ENCODE results near the gene NCOA3.

Gene NCOA3

DNA sequence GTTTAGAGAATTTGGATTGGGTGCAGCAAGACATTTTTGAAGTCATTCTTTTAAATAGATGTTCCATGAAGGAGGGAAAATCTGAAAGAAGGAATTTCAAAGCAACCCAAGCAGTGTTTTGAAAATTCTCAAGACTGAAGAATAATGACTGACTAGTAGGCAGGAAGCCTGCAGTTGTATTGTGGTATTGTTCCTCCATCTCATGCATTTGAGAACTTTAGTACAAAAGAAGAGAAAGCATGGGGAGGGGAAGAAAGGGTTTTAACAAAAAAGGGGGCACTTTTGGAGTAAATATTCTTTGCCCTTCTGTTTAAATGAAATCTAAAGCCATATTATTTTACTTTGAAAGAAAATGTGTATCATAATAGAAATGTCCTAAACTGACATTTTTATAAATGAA lies 6.6 kb downstream of the NCOA3 start:
- no peak for DNase-seq (ENCODE audit: low spot score)
- no peak for TF ChIP-seq CTCF (IDR thresholded peaks at IDR 0.05; ENCODE audit: extremely low read depth, insufficient read depth, missing control alignments)
- in situ Hi-C loops (cut with MboI; ENCODE audit: low pct_unique_long_range_greater_than_20kb, low sequenced_read_pairs, unreplicated experiment) = no loop called here

- no peak for DNase-seq (ENCODE audit: low spot score)
- TF ChIP-seq CTCF (IDR thresholded peaks at IDR 0.05; ENCODE audit: extremely low read depth, insufficient read depth, missing control alignments) = no peak
- in situ Hi-C loops (cut with MboI; ENCODE audit: low pct_unique_long_range_greater_than_20kb, low sequenced_read_pairs, unreplicated experiment) = no loop called here
These were observed 7.5 kb downstream of the NCOA3 start for GRCh38 chr20:47509104-47509661.

DNA sequence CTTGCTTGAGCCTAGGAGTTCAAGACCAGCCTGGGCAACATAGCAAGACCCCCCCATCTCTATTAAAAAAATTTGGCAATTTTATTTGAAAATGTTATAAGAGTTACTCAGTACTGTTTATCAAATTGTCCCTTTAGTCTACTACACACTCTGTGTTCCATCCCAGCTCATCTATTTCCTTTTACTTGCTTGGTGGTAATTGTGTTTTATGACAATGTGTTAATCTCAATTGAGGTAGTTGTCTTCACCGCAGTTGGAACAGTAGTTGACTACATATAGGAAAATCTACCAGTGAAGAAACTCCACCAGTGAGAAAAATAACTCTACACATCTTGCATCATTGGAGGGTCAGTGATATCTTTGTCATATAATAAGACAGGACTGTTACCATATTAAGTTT lies 8.0 kb downstream of the NCOA3 start:
- in situ Hi-C loops (cut with MboI; ENCODE audit: low pct_unique_long_range_greater_than_20kb, low sequenced_read_pairs, unreplicated experiment) = no loop called here
- no peak for TF ChIP-seq CTCF (IDR thresholded peaks at IDR 0.05; ENCODE audit: extremely low read depth, insufficient read depth, missing control alignments)
- no peak for DNase-seq (ENCODE audit: low spot score)

DNA sequence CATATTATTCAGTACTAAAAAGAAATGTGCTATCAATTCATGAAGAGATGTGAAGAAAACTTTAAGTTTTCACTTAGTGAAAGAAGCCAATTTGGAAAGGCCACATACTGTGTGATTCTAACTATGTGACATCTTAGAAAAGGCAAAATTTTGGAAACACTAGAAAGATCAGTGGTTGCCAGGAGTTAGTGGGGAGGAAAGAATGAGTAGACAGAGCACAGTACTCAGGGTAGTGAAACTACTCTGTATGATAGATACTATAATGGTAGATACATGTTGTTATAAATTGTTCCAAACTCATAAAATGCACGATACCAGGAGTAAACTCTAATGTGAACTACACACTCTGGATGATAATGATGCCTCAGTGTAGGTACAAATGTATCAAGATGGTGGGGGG lies 14.2 kb downstream of the NCOA3 start:
- TF ChIP-seq CTCF (IDR thresholded peaks at IDR 0.05; ENCODE audit: extremely low read depth, insufficient read depth, missing control alignments) = no peak
- DNase-seq (ENCODE audit: low spot score) = no peak
- in situ Hi-C loops (cut with MboI; ENCODE audit: low pct_unique_long_range_greater_than_20kb, low sequenced_read_pairs, unreplicated experiment) = no loop called here

DNA sequence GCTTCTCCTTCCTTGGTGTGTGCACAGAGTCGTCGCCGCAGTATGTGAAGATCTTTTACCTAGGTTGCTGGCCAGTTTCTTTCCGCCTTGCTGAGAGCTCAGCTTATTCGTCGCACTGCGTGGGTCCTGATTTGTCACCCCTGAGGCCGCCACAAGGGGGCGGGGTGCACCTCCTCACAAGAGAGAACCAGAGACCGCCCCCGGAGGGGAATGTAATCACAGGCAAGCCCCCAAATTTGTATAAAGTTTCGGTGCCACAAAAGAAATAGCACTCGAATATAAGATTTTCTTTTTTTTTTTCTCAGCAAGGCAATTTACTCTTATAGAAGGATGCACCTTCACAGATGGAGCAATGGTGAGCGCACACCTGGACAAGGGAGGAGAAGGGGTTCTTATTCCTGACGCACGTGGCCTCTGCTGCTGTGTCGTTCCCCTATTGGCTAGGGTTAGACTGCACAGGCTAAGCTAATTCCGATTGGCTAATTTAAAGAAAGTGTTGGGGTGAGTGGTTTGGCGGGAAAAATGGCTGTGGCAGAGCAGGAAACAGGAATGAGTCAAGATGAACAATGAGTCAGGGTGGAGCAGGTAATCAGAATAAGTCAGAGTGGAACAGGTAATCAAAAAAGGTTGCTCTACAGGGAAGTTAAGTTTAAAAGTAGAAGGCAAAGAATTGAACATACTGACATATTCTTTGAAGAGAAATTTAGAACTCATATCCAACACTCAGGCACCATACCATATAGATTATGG lies 19.5 kb downstream of the NCOA3 start:
- in situ Hi-C loops (cut with MboI; ENCODE audit: low pct_unique_long_range_greater_than_20kb, low sequenced_read_pairs, unreplicated experiment) = no loop called here
- no peak for DNase-seq (ENCODE audit: low spot score)

More for the DNA sequence above, 19.5 kb downstream of the NCOA3 start:
- TF ChIP-seq CTCF (IDR thresholded peaks at IDR 0.05; ENCODE audit: extremely low read depth, insufficient read depth, missing control alignments) = no peak

Measured in GM13977 (cell line).